WTC11 (cell line): ENCODE results near the gene ANO1.

ENCODE experiments used
- ATF3 ChIP-seq: sonication (generic); formaldehyde crosslinking; conservative IDR thresholded peaks from 2 replicates; pipeline ENCODE4 v1.8.1; 2022; ENCODE audit warnings: mild to moderate bottlenecking, missing genetic modification reagents
- CBFB ChIP-seq: sonication (generic); formaldehyde crosslinking; IDR thresholded peaks from 2 replicates; pipeline ENCODE4 v1.8.1; 2022; ENCODE audit warnings: mild to moderate bottlenecking, low read depth, missing genetic modification reagents
- CTCF ChIP-seq: fragments of 200-600 bp; IDR thresholded peaks from 2 replicates; pipeline ENCODE4 v1.8.0; 2022; ENCODE audit warnings: antibody characterized with exemption
- FOXK1 ChIP-seq: sonication (generic); formaldehyde crosslinking; IDR thresholded peaks from 2 replicates; pipeline ENCODE4 v1.8.0; 2022; ENCODE audit warnings: mild to moderate bottlenecking, moderate library complexity, missing genetic modification reagents
- MAX ChIP-seq: sonication (generic); formaldehyde crosslinking; IDR thresholded peaks from 2 replicates; pipeline ENCODE4 v1.8.0; 2022; ENCODE audit warnings: mild to moderate bottlenecking, missing genetic modification reagents
- MYBL2 ChIP-seq: sonication (generic); formaldehyde crosslinking; IDR thresholded peaks from 2 replicates; pipeline ENCODE4 v1.8.1; 2023; ENCODE audit warnings: mild to moderate bottlenecking, moderate library complexity, missing genetic modification reagents
- NR3C1 ChIP-seq: sonication (generic); formaldehyde crosslinking; conservative IDR thresholded peaks from 2 replicates; pipeline ENCODE4 v1.8.1; 2023; ENCODE audit warnings: low read depth, mild to moderate bottlenecking, missing genetic modification reagents
- OVOL2 ChIP-seq: fragments of 250-450 bp; sonication (Bioruptor Pico); IDR thresholded peaks from 2 replicates; pipeline ENCODE4 v1.9.0; 2021; ENCODE audit warnings: mild to moderate bottlenecking, borderline replicate concordance
- TEAD4 ChIP-seq: sonication (generic); formaldehyde crosslinking; IDR thresholded peaks from 2 replicates; pipeline ENCODE4 v1.8.0; 2022; ENCODE audit warnings: mild to moderate bottlenecking, missing genetic modification reagents
- USF2 ChIP-seq: sonication (generic); formaldehyde crosslinking; IDR thresholded peaks from 2 replicates; pipeline ENCODE4 v1.8.1; 2023; ENCODE audit warnings: mild to moderate bottlenecking, missing genetic modification reagents, moderate library complexity
- ZNF281 ChIP-seq: sonication (generic); formaldehyde crosslinking; IDR thresholded peaks from 2 replicates; pipeline ENCODE4 v1.8.0; 2023; ENCODE audit warnings: mild to moderate bottlenecking, missing genetic modification reagents
- ZNF416 ChIP-seq: fragments of 250-450 bp; sonication (Bioruptor Pico); IDR thresholded peaks from 2 replicates; pipeline ENCODE4 v1.9.0; 2021; ENCODE audit warnings: mild to moderate bottlenecking, inconsistent platforms

- TF ChIP-seq ZNF281 (CRISPR knock-in tag) (no peak), CTCF (no peak), MAX (CRISPR knock-in tag) (no peak), NR3C1 (CRISPR knock-in tag) (no peak), MYBL2 (CRISPR knock-in tag) (no peak), ZNF416 (CRISPR knock-in tag) (no peak), ATF3 (CRISPR knock-in tag) (no peak), TEAD4 (CRISPR knock-in tag) (no peak), CBFB (no peak), OVOL2 (CRISPR knock-in tag) (no peak), USF2 (CRISPR knock-in tag) (no peak), FOXK1 (CRISPR knock-in tag) (no peak)
Measured at GRCh38 chr11:70059971-70060370, 18.1 kb upstream of the ANO1 start.
